IMR-90 (cell line): ENCODE results near the gene MARCKS. TPM values are rescaled to one million over a fixed set of nuclear protein-coding genes. Genes with fewer than 3 reads are reported as not detected.

Source experiments
- ATAC-seq: fragments of 200-7000 bp; cut with Tn5 transposase; 2 replicates; pipeline ENCODE4 v1.9.1; 2020; ENCODE audit warnings: low read depth, mild to moderate bottlenecking, moderate library complexity
- BruUV-seq: library from RNA; stranded (reverse); fragments of 400-500 nt; replicated peaks from 2 replicates; lab custom pipeline; 2021; lab: Mats Ljungman, UMichigan
- CTCF ChIA-PET: fragments of 300-600 bp; formaldehyde crosslinking; extraction: SDS; loops from one replicate; lab custom pipeline; 2021; ENCODE audit warnings: antibody characterized with exemption; lab: Yijun Ruan, JAX
- POLR2A ChIA-PET: fragments of 300-600 bp; sonication (Branson Sonifier 250); formaldehyde crosslinking; loops from one replicate; lab custom pipeline; 2022; ENCODE audit warnings: antibody characterized with exemption; ENCODE audit not compliant: unreplicated experiment; lab: Charles Lee
- DNase-seq: peaks from one replicate; pipeline ENCODE4 v3.0.0; 2013
- H2AFZ ChIP-seq: replicated peaks from 2 replicates; pipeline ENCODE3; 2013; ENCODE audit warnings: low read length, mild to moderate bottlenecking; ENCODE audit not compliant: poor library complexity
- H2AK5ac ChIP-seq: 2 replicates; pipeline ENCODE4 v1.6.1; 2013; ENCODE audit warnings: low read depth, low read length, inconsistent platforms
- H2AK9ac ChIP-seq: replicated peaks from 2 replicates; pipeline ENCODE3; 2013; ENCODE audit warnings: mild to moderate bottlenecking, low read depth, low read length, moderate library complexity; ENCODE audit not compliant: poor library complexity
- H2BK120ac ChIP-seq: 2 replicates; pipeline ENCODE4 v1.6.1; 2013; ENCODE audit warnings: low read depth, low read length, inconsistent platforms
- H2BK15ac ChIP-seq: 3 replicates; pipeline ENCODE4 v1.6.1; 2013; ENCODE audit warnings: low read depth, low read length, inconsistent platforms
- H2BK20ac ChIP-seq: 2 replicates; pipeline ENCODE4 v1.6.1; 2013; ENCODE audit warnings: low read depth, mild to moderate bottlenecking, inconsistent platforms, low read length, moderate library complexity
- H2BK5ac ChIP-seq: 2 replicates; pipeline ENCODE4 v1.6.1; 2013; ENCODE audit warnings: mild to moderate bottlenecking, low read depth, low read length, inconsistent platforms; ENCODE audit not compliant: poor library complexity, severe bottlenecking
- H3K14ac ChIP-seq: replicated peaks from 2 replicates; pipeline ENCODE4 v1.6.1; 2013; ENCODE audit warnings: low read depth, low read length, inconsistent platforms
- H3K18ac ChIP-seq: 2 replicates; pipeline ENCODE4 v1.6.1; 2013; ENCODE audit warnings: low read depth, low read length, control low read depth
- H3K23ac ChIP-seq: 2 replicates; pipeline ENCODE4 v1.6.1; 2013; ENCODE audit warnings: low read depth, low read length, inconsistent platforms
- H3K27ac ChIP-seq: 2 replicates; pipeline ENCODE4 v1.5.1; 2013; ENCODE audit warnings: mild to moderate bottlenecking, control low read depth, low read length; ENCODE audit not compliant: insufficient read depth
- H3K27me3 ChIP-seq: 2 replicates; pipeline ENCODE4 v1.6.1; 2013; ENCODE audit warnings: low read length; ENCODE audit not compliant: control insufficient read depth, insufficient read depth
- H3K36me3 ChIP-seq: 2 replicates; pipeline ENCODE4 v1.6.1; 2013; ENCODE audit warnings: low read length, mixed read lengths; ENCODE audit not compliant: control insufficient read depth, insufficient read depth
- H3K4ac ChIP-seq: 2 replicates; pipeline ENCODE4 v1.6.1; 2013; ENCODE audit warnings: low read depth, low read length, inconsistent platforms
- H3K4me1 ChIP-seq: 2 replicates; pipeline ENCODE4 v1.6.1; 2013; ENCODE audit warnings: low read length, mixed read lengths; ENCODE audit not compliant: control insufficient read depth, insufficient read depth
- H3K4me2 ChIP-seq: 2 replicates; pipeline ENCODE4 v1.6.1; 2013; ENCODE audit warnings: low read depth, mild to moderate bottlenecking, control low read depth, low read length, moderate library complexity
- H3K4me3 ChIP-seq: 2 replicates; pipeline ENCODE4 v1.5.1; 2013; ENCODE audit warnings: low read depth, mild to moderate bottlenecking, control low read depth, low read length, moderate library complexity; ENCODE audit not compliant: insufficient read depth
- H3K56ac ChIP-seq: 2 replicates; pipeline ENCODE4 v1.6.1; 2013; ENCODE audit warnings: low read length, inconsistent platforms; ENCODE audit not compliant: insufficient read depth; ENCODE audit errors: extremely low read depth
- H3K79me1 ChIP-seq, 2 experiments: 2 replicates each; pipeline ENCODE4 v1.6.1; 2013; ENCODE audit warnings: low read length in 2 of 2, inconsistent platforms in 1 of 2, low read depth in 1 of 2
- H3K9ac ChIP-seq: 2 replicates; pipeline ENCODE4 v1.6.1; 2013; ENCODE audit warnings: low read depth, low read length, control low read depth
- H3K9me1 ChIP-seq: 2 replicates; pipeline ENCODE4 v1.6.1; 2013; ENCODE audit warnings: low read length, inconsistent platforms; ENCODE audit not compliant: insufficient read depth
- H3K9me3 ChIP-seq: 2 replicates; pipeline ENCODE4 v1.6.1; 2013; ENCODE audit warnings: low read length; ENCODE audit not compliant: control insufficient read depth, insufficient read depth
- H4K20me1 ChIP-seq: 2 replicates; pipeline ENCODE4 v1.6.1; 2013; ENCODE audit warnings: low read length, inconsistent platforms; ENCODE audit not compliant: insufficient read depth
- H4K5ac ChIP-seq: 2 replicates; pipeline ENCODE4 v1.6.1; 2013; ENCODE audit warnings: mild to moderate bottlenecking, low read depth, low read length, control low read depth
- H4K8ac ChIP-seq, 2 experiments: 2 replicates each; pipeline ENCODE4 v1.6.1; 2013; ENCODE audit warnings: low read depth in 2 of 2, low read length in 2 of 2, control low read depth in 1 of 2, inconsistent platforms in 1 of 2
- H4K91ac ChIP-seq: 2 replicates; pipeline ENCODE4 v1.6.1; 2013; ENCODE audit warnings: low read depth, low read length, inconsistent platforms; ENCODE audit not compliant: insufficient read depth
- BHLHE40 ChIP-seq: fragments of 150-350 bp; IDR thresholded peaks from 2 replicates; pipeline ENCODE4 v1.6.1; 2016; ENCODE audit warnings: mild to moderate bottlenecking, low read depth, low read length
- CEBPB ChIP-seq: IDR thresholded peaks from 2 replicates; pipeline ENCODE4 v1.6.1; 2012; ENCODE audit warnings: low read depth, low read length, improper control_type of control experiment
- CHD1 ChIP-seq: IDR thresholded peaks from 2 replicates; pipeline ENCODE4 v1.6.1; 2012; ENCODE audit warnings: low read depth, low read length, improper control_type of control experiment
- CTCF ChIP-seq: conservative IDR thresholded peaks from 2 replicates; pipeline ENCODE4 v1.5.1; 2012; ENCODE audit warnings: mild to moderate bottlenecking, low read depth, low read length, improper control_type of control experiment
- FOS ChIP-seq: fragments of 150-350 bp; IDR thresholded peaks from 2 replicates; pipeline ENCODE4 v1.6.1; 2016; ENCODE audit warnings: low read depth, low read length
- MAFK ChIP-seq: IDR thresholded peaks from 2 replicates; pipeline ENCODE4 v1.6.1; 2012; ENCODE audit warnings: low read depth, low read length, improper control_type of control experiment
- MAZ ChIP-seq: IDR thresholded peaks from 2 replicates; pipeline ENCODE4 v1.6.1; 2012; ENCODE audit warnings: low read depth, mild to moderate bottlenecking, low read length, improper control_type of control experiment, moderate library complexity, borderline replicate concordance
- MXI1 ChIP-seq: IDR thresholded peaks from 2 replicates; pipeline ENCODE4 v1.6.1; 2012; ENCODE audit warnings: low read depth, mild to moderate bottlenecking, low read length, moderate library complexity, borderline replicate concordance
- NFE2L2 ChIP-seq: fragments of 150-350 bp; IDR thresholded peaks from 2 replicates; pipeline ENCODE4 v1.6.1; 2016; ENCODE audit warnings: low read depth, mild to moderate bottlenecking, low read length
- POLR2A ChIP-seq: IDR thresholded peaks from 2 replicates; pipeline ENCODE4 v1.6.1; 2012; ENCODE audit warnings: mild to moderate bottlenecking, low read depth, low read length
- RAD21 ChIP-seq: IDR thresholded peaks from 2 replicates; pipeline ENCODE4 v1.6.1; 2012; ENCODE audit warnings: low read length, improper control_type of control experiment
- RCOR1 ChIP-seq: IDR thresholded peaks from 2 replicates; pipeline ENCODE4 v1.6.1; 2012; ENCODE audit warnings: mild to moderate bottlenecking, low read length, improper control_type of control experiment; ENCODE audit not compliant: insufficient replicate concordance
- RFX5 ChIP-seq: IDR thresholded peaks from 2 replicates; pipeline ENCODE4 v1.8.0; 2012; ENCODE audit warnings: low read depth, mild to moderate bottlenecking, low read length, moderate library complexity
- SMC3 ChIP-seq: fragments of 150-350 bp; IDR thresholded peaks from 2 replicates; pipeline ENCODE4 v1.6.1; 2016; ENCODE audit warnings: low read depth, mild to moderate bottlenecking, antibody characterized with exemption, low read length, moderate library complexity
- USF2 ChIP-seq: fragments of 150-350 bp; IDR thresholded peaks from 2 replicates; pipeline ENCODE4 v1.6.1; 2017; ENCODE audit warnings: mild to moderate bottlenecking, antibody characterized with exemption, low read length, low read depth
- WGBS, 2 experiments: methylation state at CpG; one replicate each; pipeline versions ENCODE4 v1.1.5 to v1.1.7; 2013; ENCODE audit warnings: missing lambda C conversion rate in 2 of 2; ENCODE audit not compliant: insufficient read length in 1 of 2; ENCODE audit errors: extremely low coverage in 2 of 2; 5-methylcytosine and 5-hydroxymethylcytosine counted together
- dilution Hi-C: fragments of 300-500 bp; cut with HindIII; formaldehyde crosslinking; loops from one replicate; pipeline ENCODE4 v1.14.3; 2018; ENCODE audit warnings: low sequenced_read_pairs; ENCODE audit not compliant: unreplicated experiment
- in situ Hi-C: fragments of 300-500 bp; cut with MboI; formaldehyde crosslinking; loops from 3 replicates; pipeline ENCODE4 v1.14.3; 2019; ENCODE audit warnings: low sequenced_read_pairs, inconsistent platforms, mixed read lengths
- intact Hi-C: fragments of 100-400 bp; cut with micrococcal nuclease; formaldehyde crosslinking; loops from 2 replicates; pipeline ENCODE4 v1.10.0; 2022
- polyA plus RNA-seq, 3 experiments: library from polyadenylated mRNA; depleted of rRNA; stranded (reverse); fragments of >200 nt; gene quantifications; 2 replicates each; pipeline ENCODE4 v1.2.3, GENCODE V29; 2012; ENCODE audit warnings: low replicate concordance in 1 of 3
- total RNA-seq: library from RNA; depleted of rRNA; stranded (reverse); fragments of >200 nt; gene quantifications from 2 replicates; pipeline ENCODE4 v1.2.3, GENCODE V29; 2012
- TF ChIP-seq, protein P1 (sequence below): fragments of 150-350 bp; IDR thresholded peaks from 2 replicates; pipeline ENCODE4 v1.6.1; 2016; ENCODE audit warnings: low read depth, mild to moderate bottlenecking, low read length, moderate library complexity, borderline replicate concordance

Gene MARCKS
- total and polyA plus RNA-seq, 2 of the 4 experiments (the other 2 are of a cell fraction), result 34.5 to 40.7 TPM

- H4K20me1 ChIP-seq, result no peaks in the 10 kb centered on the region
- CTCF ChIA-PET, result no interaction called here
- WGBS, 2 experiments, result no CpG with 5 or more reads among the region's 2 CpGs
These were observed 27.0 kb upstream of the MARCKS start for GRCh38 chr6:113830140-113830539.

More at GRCh38 chr6:113830140-113830539, 27.0 kb upstream of the MARCKS start:
- H3K79me1 ChIP-seq, result no peaks in the 10 kb centered on the region
- H3K36me3 ChIP-seq, result no peaks in the 10 kb centered on the region
- no peak overlapping the region for H3K4ac ChIP-seq
- no peak overlapping the region for H3K56ac ChIP-seq
- POLR2A ChIA-PET, result no interaction called here
- in situ Hi-C loops (no loop called here), dilution Hi-C loops (no loop called here), intact Hi-C loops (no loop called here)
- peaks cover 6% of the 10 kb centered on the region for H3K4me1 ChIP-seq
- H3K18ac ChIP-seq, result no peak overlapping the region
- H3K9me3 ChIP-seq, result no peaks in the 10 kb centered on the region
- H3K23ac ChIP-seq, result no peak overlapping the region
- no peak overlapping the region for H2BK20ac ChIP-seq
- no peak overlapping the region for H2BK5ac ChIP-seq
- no peak overlapping the region for H2AK9ac ChIP-seq
- BruUV-seq, result no TSS peak
- no peak overlapping the region for H3K27ac ChIP-seq
- ATAC-seq, result no peak
- H2BK120ac ChIP-seq, result no peak overlapping the region
- no peak overlapping the region for H4K91ac ChIP-seq
- H3K14ac ChIP-seq, result no peak overlapping the region
- no peak overlapping the region for H2BK15ac ChIP-seq
- no peaks in the 10 kb centered on the region; the same call in 1 of the 2 replicates for H3K9me1 ChIP-seq
- no peak overlapping the region for H4K5ac ChIP-seq
- no peak overlapping the region for H3K9ac ChIP-seq
- H3K4me3 ChIP-seq, result no peak overlapping the region
- TF ChIP-seq, protein P1, sequence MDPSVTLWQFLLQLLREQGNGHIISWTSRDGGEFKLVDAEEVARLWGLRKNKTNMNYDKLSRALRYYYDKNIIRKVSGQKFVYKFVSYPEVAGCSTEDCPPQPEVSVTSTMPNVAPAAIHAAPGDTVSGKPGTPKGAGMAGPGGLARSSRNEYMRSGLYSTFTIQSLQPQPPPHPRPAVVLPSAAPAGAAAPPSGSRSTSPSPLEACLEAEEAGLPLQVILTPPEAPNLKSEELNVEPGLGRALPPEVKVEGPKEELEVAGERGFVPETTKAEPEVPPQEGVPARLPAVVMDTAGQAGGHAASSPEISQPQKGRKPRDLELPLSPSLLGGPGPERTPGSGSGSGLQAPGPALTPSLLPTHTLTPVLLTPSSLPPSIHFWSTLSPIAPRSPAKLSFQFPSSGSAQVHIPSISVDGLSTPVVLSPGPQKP, result no peak
- TF ChIP-seq RCOR1, result no peak
- TF ChIP-seq POLR2A, result no peak
- TF ChIP-seq RFX5, result no peak
- TF ChIP-seq SMC3, result no peak
- TF ChIP-seq NFE2L2, result no peak
- no peak for TF ChIP-seq CEBPB
- TF ChIP-seq MXI1, result no peak
- TF ChIP-seq USF2, result no peak
- no peak for TF ChIP-seq MAFK
- no peak for TF ChIP-seq CTCF
- no peak for TF ChIP-seq CHD1
- no peak for TF ChIP-seq FOS
- TF ChIP-seq RAD21, result no peak
- TF ChIP-seq MAZ, result no peak
- TF ChIP-seq BHLHE40, result no peak
- H3K4me2 ChIP-seq, result no peak overlapping the region
- H2AK5ac ChIP-seq, result no peak overlapping the region
- DNase-seq, result no peak
- H4K8ac ChIP-seq, result no peak overlapping the region
- H2AFZ ChIP-seq, result no peak overlapping the region
- H3K27me3 ChIP-seq, result no peaks in the 10 kb centered on the region
